Tibial nerve (tissue), 4 donors: ENCODE results near the gene PCED1B. TPM values are rescaled to one million over a fixed set of nuclear protein-coding genes. Genes with fewer than 3 reads are reported as not detected.

Experiments used
- DNase-seq, 2 donors: peaks; one replicate each; pipeline ENCODE4 v3.0.0-alpha.2; 2019; ENCODE audit warnings: low spot score in 2 of 2
- H3K27ac ChIP-seq, 4 donors: fragments of 200-600 bp; sonication (generic) in 3 of 4; one replicate each; pipeline ENCODE4 v1.5.1; 2017 to 2019; ENCODE audit warnings: mild to moderate bottlenecking in 1 of 4
- H3K27me3 ChIP-seq, 2 donors: fragments of 200-600 bp; sonication (generic) in 1 of 2; one replicate each; pipeline versions ENCODE4 v1.5.1 to v1.6.0; 2017 to 2019
- H3K36me3 ChIP-seq, 3 donors: fragments of 200-600 bp; sonication (generic); one replicate each; pipeline ENCODE4 v1.5.1; 2018 to 2019
- H3K4me1 ChIP-seq, 4 donors: fragments of 200-600 bp; sonication (generic) in 3 of 4; one replicate each; pipeline ENCODE4 v1.5.1; 2017 to 2019
- H3K4me3 ChIP-seq, 4 donors: fragments of 200-600 bp; sonication (generic) in 3 of 4; one replicate each; pipeline ENCODE4 v1.5.1; 2017 to 2019; ENCODE audit warnings: mild to moderate bottlenecking in 1 of 4, moderate library complexity in 1 of 4
- H3K9me3 ChIP-seq, 4 donors: fragments of 200-600 bp; sonication (generic) in 3 of 4; one replicate each; pipeline ENCODE4 v1.5.1; 2017 to 2019
- EP300 ChIP-seq, 2 donors: sonication (generic); formaldehyde crosslinking; IDR thresholded peaks; one replicate each; pipeline ENCODE4 v1.6.1; 2017; ENCODE audit warnings: antibody characterized with exemption in 2 of 2, mild to moderate bottlenecking in 1 of 2
- POLR2A ChIP-seq, 2 donors: fragments of 450-650 bp; IDR thresholded peaks; one replicate each; pipeline ENCODE4 v1.6.1; 2017; ENCODE audit warnings: antibody characterized with exemption in 2 of 2, mild to moderate bottlenecking in 2 of 2, moderate library complexity in 2 of 2
- WGBS, 2 donors: methylation state at CpG; one replicate each; pipeline ENCODE4 v1.1.5; 2018; 5-methylcytosine and 5-hydroxymethylcytosine counted together
- total RNA-seq, 4 donors: library from RNA; depleted of rRNA; stranded (reverse); fragments of >200 nt; gene quantifications; one replicate each; pipeline ENCODE4 v1.1.0, GENCODE V29; 2016
- TF ChIP-seq, protein P1 (sequence below), 5 experiments: fragments of 200-600 bp in 3 of 5; fragments of 450-650 bp in 2 of 5; sonication (generic) in 3 of 5; IDR thresholded peaks; one replicate each; pipeline ENCODE4 v1.5.1; 2016 to 2019; ENCODE audit warnings: antibody characterized with exemption in 5 of 5, mild to moderate bottlenecking in 3 of 5, moderate library complexity in 2 of 5

Gene PCED1B
- total RNA-seq, 4 donors from 2014 or later: 0.90 to 2.9 (median 2.2) TPM; not detected in 1

DNA sequence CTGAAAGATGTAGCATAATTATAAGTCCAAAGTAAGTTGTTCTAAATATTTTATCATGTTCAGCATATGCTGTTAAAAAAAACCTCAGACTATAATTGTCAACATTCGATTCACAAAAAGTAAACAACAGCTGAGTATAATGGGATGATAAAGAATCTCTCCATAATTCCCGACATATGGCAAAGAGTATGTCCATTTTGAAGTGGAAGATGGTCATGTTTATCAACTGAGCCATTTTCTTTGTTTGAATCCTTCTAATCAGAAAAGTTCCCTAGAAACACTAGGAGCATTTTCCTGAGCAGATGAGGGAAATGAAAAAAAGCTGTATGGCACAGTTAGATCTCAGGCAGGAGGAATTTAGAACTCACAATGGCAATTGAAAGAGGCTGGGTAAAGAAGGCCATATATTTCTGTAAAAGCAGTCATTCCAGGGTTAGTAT is 192.4 kb downstream of the PCED1B start:
- no peak for DNase-seq
- Histone ChIP-seq H3K27me3 (no peaks in the 10 kb centered on the region), H3K27ac (no peak overlapping the region), H3K4me1 (peaks cover 0 to 1% (median 0%) of the 10 kb centered on the region in 4 donors), H3K4me3 (no peak overlapping the region), H3K36me3 (no peaks in the 10 kb centered on the region), H3K9me3 (no peaks in the 10 kb centered on the region)
- no peak for TF ChIP-seq EP300 (IDR thresholded peaks at IDR 0.05)
- TF ChIP-seq, protein P1, sequence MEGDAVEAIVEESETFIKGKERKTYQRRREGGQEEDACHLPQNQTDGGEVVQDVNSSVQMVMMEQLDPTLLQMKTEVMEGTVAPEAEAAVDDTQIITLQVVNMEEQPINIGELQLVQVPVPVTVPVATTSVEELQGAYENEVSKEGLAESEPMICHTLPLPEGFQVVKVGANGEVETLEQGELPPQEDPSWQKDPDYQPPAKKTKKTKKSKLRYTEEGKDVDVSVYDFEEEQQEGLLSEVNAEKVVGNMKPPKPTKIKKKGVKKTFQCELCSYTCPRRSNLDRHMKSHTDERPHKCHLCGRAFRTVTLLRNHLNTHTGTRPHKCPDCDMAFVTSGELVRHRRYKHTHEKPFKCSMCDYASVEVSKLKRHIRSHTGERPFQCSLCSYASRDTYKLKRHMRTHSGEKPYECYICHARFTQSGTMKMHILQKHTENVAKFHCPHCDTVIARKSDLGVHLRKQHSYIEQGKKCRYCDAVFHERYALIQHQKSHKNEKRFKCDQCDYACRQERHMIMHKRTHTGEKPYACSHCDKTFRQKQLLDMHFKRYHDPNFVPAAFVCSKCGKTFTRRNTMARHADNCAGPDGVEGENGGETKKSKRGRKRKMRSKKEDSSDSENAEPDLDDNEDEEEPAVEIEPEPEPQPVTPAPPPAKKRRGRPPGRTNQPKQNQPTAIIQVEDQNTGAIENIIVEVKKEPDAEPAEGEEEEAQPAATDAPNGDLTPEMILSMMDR (IDR thresholded peaks at IDR 0.05): no peak
- WGBS, 2 donors: 48 to 60% methylated on average over 2 of the region's 2 CpGs

DNA sequence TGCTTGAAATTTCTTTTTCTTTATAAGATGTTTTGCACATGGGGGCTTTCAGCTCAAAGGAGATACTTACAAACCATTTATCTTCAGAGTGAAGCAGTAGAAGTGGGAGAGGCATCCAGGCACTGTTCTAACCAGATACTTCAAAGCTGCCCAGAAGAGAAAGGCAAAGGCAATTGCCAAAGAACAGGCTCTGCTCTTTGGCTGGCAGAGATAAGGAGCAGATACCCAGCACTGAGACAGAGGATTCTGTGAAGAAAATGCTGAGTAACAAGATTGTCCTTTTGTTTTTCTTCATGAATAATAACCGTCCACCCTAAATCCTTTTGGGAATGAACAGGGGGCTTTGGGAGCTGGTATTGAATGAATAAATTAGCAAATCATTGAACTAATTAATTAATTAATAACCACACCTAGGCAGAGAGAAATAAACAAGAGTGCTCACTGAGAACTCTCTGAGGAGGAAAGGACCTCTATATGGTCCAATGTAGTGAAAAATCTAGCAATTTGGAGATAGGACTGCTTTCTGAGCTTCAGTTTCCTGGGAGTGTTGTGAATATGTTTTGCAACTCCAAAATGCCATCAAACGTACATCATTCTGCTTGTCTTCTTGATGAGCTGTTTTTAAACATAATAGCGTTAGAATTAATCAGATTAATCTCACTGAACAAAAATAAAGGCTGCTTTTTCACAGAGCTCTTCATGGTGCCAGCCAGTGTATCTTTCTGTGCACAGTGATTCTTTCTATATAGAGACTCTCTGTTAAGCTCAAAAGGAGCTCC is 193.2 kb downstream of the PCED1B start:
- Histone ChIP-seq H3K27ac (no peak overlapping the region), H3K36me3 (no peaks in the 10 kb centered on the region), H3K4me1 (peaks cover 0 to 9% (median 3%) of the 10 kb centered on the region in 4 donors), H3K27me3 (no peaks in the 10 kb centered on the region), H3K9me3 (no peaks in the 10 kb centered on the region), H3K4me3 (no peak overlapping the region)
- WGBS, 2 donors: 49 to 61% methylated on average over 3 of the region's 3 CpGs
- DNase-seq: no peak
- TF ChIP-seq EP300 (IDR thresholded peaks at IDR 0.05) (no peak), POLR2A (IDR thresholded peaks at IDR 0.05) (no peak)
- TF ChIP-seq, protein P1 (IDR thresholded peaks at IDR 0.05): no peak

DNA sequence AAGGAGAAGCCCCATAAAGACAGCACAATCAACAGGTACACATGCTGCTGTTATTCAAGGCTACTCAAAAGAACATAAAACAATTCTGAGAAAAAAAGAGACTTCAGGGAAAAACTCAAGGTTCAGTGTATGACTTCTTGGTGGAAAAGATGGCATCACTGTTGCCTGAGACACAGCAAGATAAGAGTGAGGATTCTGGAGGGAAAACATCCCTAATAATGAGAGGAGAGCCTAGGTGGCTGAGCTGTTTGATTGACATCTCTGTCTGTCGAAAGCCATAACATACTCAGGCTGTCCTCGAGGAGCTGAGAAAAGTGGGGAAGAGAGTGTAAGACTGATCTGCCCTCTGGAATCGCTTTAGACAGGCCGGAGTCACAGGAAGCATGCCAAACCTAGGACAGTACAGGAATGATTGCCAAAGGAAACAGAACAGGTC is 193.8 kb downstream of the PCED1B start:
- TF ChIP-seq EP300 (IDR thresholded peaks at IDR 0.05) (no peak), POLR2A (IDR thresholded peaks at IDR 0.05) (no peak)
- TF ChIP-seq, protein P1 (IDR thresholded peaks at IDR 0.05): no peak
- Histone ChIP-seq H3K4me3 (no peak overlapping the region), H3K36me3 (no peaks in the 10 kb centered on the region), H3K27me3 (no peaks in the 10 kb centered on the region), H3K9me3 (no peaks in the 10 kb centered on the region), H3K27ac (no peak overlapping the region), H3K4me1 (peaks cover 0 to 13% (median 4%) of the 10 kb centered on the region in 4 donors)
- no peak for DNase-seq
- WGBS, 2 donors: 57 to 71% methylated on average over 4 of the region's 4 CpGs

DNA sequence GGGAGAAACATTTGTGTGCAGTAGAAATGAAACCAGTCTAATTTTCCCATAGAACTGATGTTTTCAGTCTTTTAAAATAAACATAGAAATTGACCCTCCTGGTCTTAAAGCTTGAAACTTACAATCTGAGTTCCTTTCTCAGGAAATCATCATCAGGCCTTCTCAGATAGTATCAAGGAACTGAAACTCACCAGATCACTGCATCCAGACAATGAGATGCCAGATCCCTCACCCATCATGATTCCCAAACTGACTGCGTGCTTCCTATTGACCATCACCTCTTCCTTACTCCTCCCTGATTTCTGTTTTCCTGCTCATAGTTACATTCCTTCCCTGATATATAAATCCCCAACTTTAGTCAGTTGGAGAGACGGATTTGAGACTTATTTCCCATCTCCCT is 195.3 kb downstream of the PCED1B start:
- DNase-seq: no peak
- H3K27ac ChIP-seq: no peak overlapping the region
- 84 to 88% methylated on average over 2 of the region's 2 CpGs for WGBS, 2 donors
- no peaks in the 10 kb centered on the region for H3K27me3 ChIP-seq
- no peaks in the 10 kb centered on the region for H3K9me3 ChIP-seq
- no peak overlapping the region for H3K4me3 ChIP-seq
- no peaks in the 10 kb centered on the region for H3K36me3 ChIP-seq
- TF ChIP-seq EP300 (IDR thresholded peaks at IDR 0.05) (no peak), POLR2A (IDR thresholded peaks at IDR 0.05) (no peak)
- TF ChIP-seq, protein P1 (IDR thresholded peaks at IDR 0.05): no peak
- peaks cover 0 to 13% (median 4%) of the 10 kb centered on the region in 4 donors for H3K4me1 ChIP-seq

DNA sequence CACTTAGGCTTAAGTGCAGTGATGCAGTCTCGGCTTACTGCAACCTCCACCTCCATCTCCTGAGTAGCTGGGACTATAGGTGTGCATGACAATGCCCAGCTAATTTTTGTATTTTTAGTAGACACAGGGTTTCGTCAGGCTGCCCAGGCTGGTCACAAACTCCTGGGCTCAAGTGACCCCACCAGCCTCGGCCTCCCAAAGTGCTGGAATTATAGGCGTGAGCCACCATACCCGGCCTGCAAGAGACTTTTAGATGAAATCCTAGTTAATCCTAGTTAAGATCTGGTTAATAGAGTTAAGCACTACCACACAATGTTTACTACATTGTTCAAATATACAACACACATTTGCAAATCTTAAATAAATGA is 196.8 kb downstream of the PCED1B start:
- peaks cover 0 to 13% (median 4%) of the 10 kb centered on the region in 4 donors for H3K4me1 ChIP-seq
- H3K9me3 ChIP-seq: no peaks in the 10 kb centered on the region
- no peaks in the 10 kb centered on the region for H3K27me3 ChIP-seq
- H3K36me3 ChIP-seq: no peaks in the 10 kb centered on the region
- H3K27ac ChIP-seq: peak overlapping the region in 1 of 4 donors; percentile 32
- 88 to 92% methylated on average over 5 of the region's 5 CpGs for WGBS, 2 donors
- TF ChIP-seq, protein P1 (IDR thresholded peaks at IDR 0.05): no peak
- TF ChIP-seq POLR2A (IDR thresholded peaks at IDR 0.05) (no peak), EP300 (IDR thresholded peaks at IDR 0.05) (no peak)
- H3K4me3 ChIP-seq: no peak overlapping the region
- no peak for DNase-seq
